HCT116 (cell line): ENCODE data around the gene SLC16A5. TPM values are rescaled to one million over a fixed set of nuclear protein-coding genes. Genes with fewer than 3 reads are reported as not detected.

Experiments
- ATF3 ChIP-seq: IDR thresholded peaks from 2 replicates; pipeline ENCODE4 v1.6.1; 2012
- CEBPB ChIP-seq: IDR thresholded peaks from 2 replicates; pipeline ENCODE4 v1.6.1; 2012; ENCODE audit warnings: low read depth
- CTCF ChIP-seq, 3 experiments: fragments of 200-600 bp in 1 of 3; sonication (generic) in 1 of 3; IDR thresholded peaks in 2 of 3; conservative IDR thresholded peaks in 1 of 3; 2 replicates each; pipeline ENCODE4 v1.5.1; 2012 to 2017; ENCODE audit warnings: low read depth in 2 of 3, low read length in 2 of 3, antibody characterized with exemption in 1 of 3, borderline replicate concordance in 1 of 3, control low read depth in 1 of 3, mild to moderate bottlenecking in 1 of 3, mixed read lengths in 1 of 3, mixed run types in 1 of 3, moderate library complexity in 1 of 3; ENCODE audit not compliant: insufficient read depth in 1 of 3
- EGR1 ChIP-seq: IDR thresholded peaks from 2 replicates; pipeline ENCODE4 v1.6.1; 2012; ENCODE audit warnings: low read depth
- ELF1 ChIP-seq: IDR thresholded peaks from 2 replicates; pipeline ENCODE4 v1.6.1; 2012; ENCODE audit warnings: low read depth, borderline replicate concordance
- EZH2 ChIP-seq: fragments of 200-600 bp; sonication (generic); IDR thresholded peaks from 2 replicates; pipeline ENCODE4 v1.6.1; 2017; ENCODE audit warnings: antibody characterized with exemption, mixed run types
- JUND ChIP-seq: IDR thresholded peaks from 2 replicates; pipeline ENCODE4 v1.6.1; 2012
- POLR2A ChIP-seq: IDR thresholded peaks from 2 replicates; pipeline ENCODE4 v1.7.0; 2011; ENCODE audit warnings: borderline replicate concordance; ENCODE audit not compliant: insufficient read depth, insufficient read length; ENCODE audit errors: extremely low read depth
- SP1 ChIP-seq: IDR thresholded peaks from 2 replicates; pipeline ENCODE4 v1.6.1; 2012; ENCODE audit warnings: low read depth
- TCF7L2 ChIP-seq: IDR thresholded peaks from 2 replicates; pipeline ENCODE4 v1.7.0; 2011; ENCODE audit warnings: borderline replicate concordance, inconsistent platforms; ENCODE audit not compliant: insufficient read depth, insufficient read length; ENCODE audit errors: extremely low read depth
- YY1 ChIP-seq: IDR thresholded peaks from 2 replicates; pipeline ENCODE4 v1.6.1; 2011; ENCODE audit warnings: low read length, low read depth, moderate library complexity, mild to moderate bottlenecking; ENCODE audit not compliant: insufficient replicate concordance; ENCODE audit errors: extremely low read depth
- ZFX ChIP-seq: fragments of 450-650 bp; IDR thresholded peaks from 2 replicates; pipeline ENCODE4 v1.6.1; 2017
- total RNA-seq: library from RNA; stranded (reverse); gene quantifications from one replicate; pipeline ENCODE4 v1.2.1, GENCODE V29; 2021; ENCODE audit not compliant: unreplicated experiment
- TF ChIP-seq, protein P1 (sequence below): IDR thresholded peaks from 2 replicates; pipeline ENCODE4 v1.6.1; 2012; ENCODE audit warnings: low read depth

Gene SLC16A5
- total RNA-seq, 1 experiment from 2014 or later, result 79.3 TPM

- TF ChIP-seq, protein P1, sequence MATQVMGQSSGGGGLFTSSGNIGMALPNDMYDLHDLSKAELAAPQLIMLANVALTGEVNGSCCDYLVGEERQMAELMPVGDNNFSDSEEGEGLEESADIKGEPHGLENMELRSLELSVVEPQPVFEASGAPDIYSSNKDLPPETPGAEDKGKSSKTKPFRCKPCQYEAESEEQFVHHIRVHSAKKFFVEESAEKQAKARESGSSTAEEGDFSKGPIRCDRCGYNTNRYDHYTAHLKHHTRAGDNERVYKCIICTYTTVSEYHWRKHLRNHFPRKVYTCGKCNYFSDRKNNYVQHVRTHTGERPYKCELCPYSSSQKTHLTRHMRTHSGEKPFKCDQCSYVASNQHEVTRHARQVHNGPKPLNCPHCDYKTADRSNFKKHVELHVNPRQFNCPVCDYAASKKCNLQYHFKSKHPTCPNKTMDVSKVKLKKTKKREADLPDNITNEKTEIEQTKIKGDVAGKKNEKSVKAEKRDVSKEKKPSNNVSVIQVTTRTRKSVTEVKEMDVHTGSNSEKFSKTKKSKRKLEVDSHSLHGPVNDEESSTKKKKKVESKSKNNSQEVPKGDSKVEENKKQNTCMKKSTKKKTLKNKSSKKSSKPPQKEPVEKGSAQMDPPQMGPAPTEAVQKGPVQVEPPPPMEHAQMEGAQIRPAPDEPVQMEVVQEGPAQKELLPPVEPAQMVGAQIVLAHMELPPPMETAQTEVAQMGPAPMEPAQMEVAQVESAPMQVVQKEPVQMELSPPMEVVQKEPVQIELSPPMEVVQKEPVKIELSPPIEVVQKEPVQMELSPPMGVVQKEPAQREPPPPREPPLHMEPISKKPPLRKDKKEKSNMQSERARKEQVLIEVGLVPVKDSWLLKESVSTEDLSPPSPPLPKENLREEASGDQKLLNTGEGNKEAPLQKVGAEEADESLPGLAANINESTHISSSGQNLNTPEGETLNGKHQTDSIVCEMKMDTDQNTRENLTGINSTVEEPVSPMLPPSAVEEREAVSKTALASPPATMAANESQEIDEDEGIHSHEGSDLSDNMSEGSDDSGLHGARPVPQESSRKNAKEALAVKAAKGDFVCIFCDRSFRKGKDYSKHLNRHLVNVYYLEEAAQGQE, result no peak
- TF ChIP-seq ELF1 (no peak), ATF3 (no peak), EZH2 (no peak), TCF7L2 (peak; percentile 61), YY1 (peak; percentile 76), CEBPB (no peak), SP1 (no peak), ZFX (no peak), JUND (no peak), POLR2A (no peak), CTCF (IDR thresholded peaks at IDR 0.05 in 2 of 3, conservative IDR thresholded peaks at IDR 0.05 in 1 of 3; ENCODE audit: borderline replicate concordance in 1 of 3, insufficient read depth in 1 of 3, low read depth in 2 of 3, low read length in 2 of 3) (no peak), EGR1 (no peak)
Observed at GRCh38 chr17:75096082-75096625, 8.4 kb downstream of the SLC16A5 start (continued).
